ENCODE data around the gene FCN1. TPM values are rescaled to one million over a fixed set of nuclear protein-coding genes. Genes with fewer than 3 reads are reported as not detected.

FCN1 gene
- polyA plus RNA-seq, 3 donors: 2,884 to 7,680 (median 6,268) TPM

DNA sequence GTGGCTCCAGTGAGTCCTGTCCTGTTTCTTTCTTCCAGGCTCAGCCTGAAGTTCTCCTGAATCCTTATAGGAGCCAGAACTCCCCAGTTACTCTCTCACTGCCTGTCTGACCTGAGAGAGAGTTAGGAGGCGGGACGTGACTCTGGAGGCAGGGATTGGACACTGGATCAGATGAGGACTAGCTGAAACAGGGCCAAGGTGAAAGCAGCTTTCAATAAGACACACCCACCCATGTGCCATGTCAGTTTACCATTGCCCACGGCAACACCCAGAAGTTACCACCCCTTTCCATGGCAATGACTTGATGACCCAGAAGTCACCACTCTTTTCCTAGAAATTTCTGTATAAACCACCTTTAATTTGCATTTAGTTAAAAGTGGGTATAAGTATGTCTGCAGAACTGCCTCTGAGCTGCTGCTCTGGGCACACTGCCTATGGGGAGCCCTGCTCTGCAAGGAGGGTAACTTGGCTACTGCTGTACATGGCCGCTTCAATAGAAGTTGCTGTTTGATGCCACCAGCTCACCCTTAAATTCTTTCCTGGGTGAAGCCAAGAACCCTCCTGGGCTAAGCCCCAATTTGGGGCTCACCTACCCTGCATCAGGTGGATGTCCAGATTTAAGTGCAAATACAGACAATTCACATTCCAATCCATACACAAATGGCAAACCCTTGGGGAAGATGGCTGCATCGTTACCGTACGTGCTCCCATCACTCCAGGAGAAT is 23.4 kb downstream of the FCN1 start:
- no peak for TF ChIP-seq CTCF (IDR thresholded peaks at IDR 0.05)
- H3K4me3 Mint-ChIP-seq: no peak overlapping the region
- Histone ChIP-seq H3K27me3 (ENCODE audit: control insufficient read depth in 2 of 2, insufficient read depth in 2 of 2, low read length in 2 of 2) (no peaks in the 10 kb centered on the region), H3K36me3 (replicated peaks in 1 of 2; ENCODE audit: control insufficient read depth in 1 of 2, insufficient read depth in 2 of 2, low read length in 2 of 2) (no peaks in the 10 kb centered on the region), H3K9me3 (replicated peaks in 1 of 2; ENCODE audit: control insufficient read depth in 1 of 2, insufficient read depth in 1 of 2, low read length in 2 of 2) (peaks cover 11 to 20% of the 10 kb centered on the region in 2 donors), H3K4me3 (replicated peaks in 1 of 3; ENCODE audit: low read depth in 2 of 3, low read length in 3 of 3) (no peak overlapping the region), H3K4me2 (replicated peaks; ENCODE audit: extremely low read depth, low read length, poor library complexity, severe bottlenecking) (no peak overlapping the region), H2AFZ (ENCODE audit: insufficient read depth, low read depth, low read length, poor library complexity, severe bottlenecking) (no peak overlapping the region), H3K4me1 (ENCODE audit: control insufficient read depth in 1 of 2, insufficient read depth in 2 of 2, low read length in 2 of 2) (peaks cover 16 to 23% of the 10 kb centered on the region in 2 donors), H3K9ac (ENCODE audit: insufficient read depth, low read length, poor library complexity, severe bottlenecking) (no peak overlapping the region), H4K20me1 (ENCODE audit: insufficient read depth, low read length) (no peaks in the 10 kb centered on the region), H3K27ac (ENCODE audit: low read depth in 1 of 2, low read length in 2 of 2) (no peak overlapping the region), H3K79me2 (ENCODE audit: insufficient read depth, low read length) (no peaks in the 10 kb centered on the region)
- no peak overlapping the region for H3K27ac Mint-ChIP-seq
- no peaks in the 10 kb centered on the region for H3K36me3 Mint-ChIP-seq
- DNase-seq: peak in 1 of 3 donors; percentile 0
- WGBS (ENCODE audit: insufficient coverage): 100% methylated on average over 1 of the region's 7 CpGs
- intact Hi-C loops (cut with micrococcal nuclease): no loop called here
- peaks cover 24% of the 10 kb centered on the region for H3K4me1 Mint-ChIP-seq
- H3K27me3 Mint-ChIP-seq (ENCODE audit: low read depth in 3 of 3): peaks cover 10 to 23% (median 10%) of the 10 kb centered on the region in 3 donors
- peaks cover 8 to 32% (median 21%) of the 10 kb centered on the region in 7 donors for H3K9me3 Mint-ChIP-seq

- H3K4me1 Mint-ChIP-seq: peaks cover 24% of the 10 kb centered on the region
- Histone ChIP-seq H3K9me3 (replicated peaks in 1 of 2; ENCODE audit: control insufficient read depth in 1 of 2, insufficient read depth in 1 of 2, low read length in 2 of 2) (peaks cover 11 to 13% of the 10 kb centered on the region in 2 donors), H3K27me3 (ENCODE audit: control insufficient read depth in 2 of 2, insufficient read depth in 2 of 2, low read length in 2 of 2) (peaks cover 0 to 2% of the 10 kb centered on the region in 2 donors), H4K20me1 (ENCODE audit: insufficient read depth, low read length) (no peaks in the 10 kb centered on the region), H3K4me3 (replicated peaks in 1 of 3; ENCODE audit: low read depth in 2 of 3, low read length in 3 of 3) (no peak overlapping the region), H3K4me1 (ENCODE audit: control insufficient read depth in 1 of 2, insufficient read depth in 2 of 2, low read length in 2 of 2) (peaks cover 22 to 30% of the 10 kb centered on the region in 2 donors), H3K4me2 (replicated peaks; ENCODE audit: extremely low read depth, low read length, poor library complexity, severe bottlenecking) (no peak overlapping the region), H3K9ac (ENCODE audit: insufficient read depth, low read length, poor library complexity, severe bottlenecking) (no peak overlapping the region), H2AFZ (ENCODE audit: insufficient read depth, low read depth, low read length, poor library complexity, severe bottlenecking) (no peak overlapping the region), H3K79me2 (ENCODE audit: insufficient read depth, low read length) (no peaks in the 10 kb centered on the region), H3K27ac (ENCODE audit: low read depth in 1 of 2, low read length in 2 of 2) (no peak overlapping the region), H3K36me3 (replicated peaks in 1 of 2; ENCODE audit: control insufficient read depth in 1 of 2, insufficient read depth in 2 of 2, low read length in 2 of 2) (no peaks in the 10 kb centered on the region)
- WGBS (ENCODE audit: insufficient coverage): 94% methylated on average over 3 of the region's 7 CpGs
- no peak overlapping the region for H3K27ac Mint-ChIP-seq
- no peaks in the 10 kb centered on the region for H3K36me3 Mint-ChIP-seq
- peak in 1 of 3 donors; percentile 0 for DNase-seq
- H3K27me3 Mint-ChIP-seq (ENCODE audit: low read depth in 3 of 3): peaks cover 10 to 28% (median 13%) of the 10 kb centered on the region in 3 donors
- no peak overlapping the region for H3K4me3 Mint-ChIP-seq
- H3K9me3 Mint-ChIP-seq: peaks cover 6 to 21% (median 14%) of the 10 kb centered on the region in 7 donors
- intact Hi-C loops (cut with micrococcal nuclease): no loop called here
- TF ChIP-seq CTCF (IDR thresholded peaks at IDR 0.05): no peak
These were observed 24.8 kb downstream of the FCN1 start for GRCh38 chr9:134892820-134893420.

Data from CD14-positive monocyte (primary cell).